ENCODE measurements around the gene HSFX3. TPM values are rescaled to one million over a fixed set of nuclear protein-coding genes. Genes with fewer than 3 reads are reported as not detected.

HSFX3 gene
- total and polyA plus RNA-seq, 2 of the 8 experiments (the other 6 are each of a cell fraction or from before 2014, with no cell fraction given): not detected

GRCh38 chrX:149568701-149569296 is 19.1 kb upstream of the HSFX3 start:
- Histone ChIP-seq H3K14ac (ENCODE audit: insufficient read length) (no peak overlapping the region), H3K4me3 (ENCODE audit: extremely low read depth in 1 of 4, insufficient read depth in 2 of 4, low read depth in 3 of 4, low read length in 4 of 4) (no peak overlapping the region), H3K79me1 (ENCODE audit: low read depth, low read length) (no peaks in the 10 kb centered on the region), H2AFZ (ENCODE audit: low read length) (no peak overlapping the region), H3K23ac (ENCODE audit: insufficient read length) (no peak overlapping the region), H2AK5ac (ENCODE audit: low read depth, low read length) (no peak overlapping the region), H3K36me3 (ENCODE audit: control insufficient read depth in 2 of 4, insufficient read depth in 4 of 4, low read length in 3 of 4) (no peaks in the 10 kb centered on the region), H3K79me2 (ENCODE audit: control insufficient read depth in 1 of 2, insufficient read depth in 2 of 2, low read length in 2 of 2) (no peaks in the 10 kb centered on the region), H4K5ac (ENCODE audit: insufficient read length, low read depth, low read length) (no peak overlapping the region), H4K91ac (replicated peaks; ENCODE audit: insufficient read length, low read length) (no peak overlapping the region), H4K20me1 (replicated peaks in 1 of 2; ENCODE audit: control insufficient read depth in 1 of 2, insufficient read depth in 2 of 2, low read length in 2 of 2) (no peaks in the 10 kb centered on the region), H3K4ac (replicated peaks; ENCODE audit: insufficient read length, low read depth, low read length) (no peak overlapping the region), H3K27ac (ENCODE audit: low read depth, low read length) (no peak overlapping the region), H3K4me2 (ENCODE audit: insufficient read depth in 1 of 2, low read depth in 2 of 2, low read length in 2 of 2) (no peak overlapping the region), H3K4me1 (replicated peaks in 1 of 4; ENCODE audit: control insufficient read depth in 3 of 4, insufficient read depth in 4 of 4, low read length in 3 of 4) (no peaks in the 10 kb centered on the region), H2BK120ac (replicated peaks; ENCODE audit: low read depth, low read length) (no peak overlapping the region), H3K18ac (ENCODE audit: extremely low read depth, low read length) (no peak overlapping the region), H2BK5ac (ENCODE audit: low read depth, low read length) (no peak overlapping the region), H2BK12ac (ENCODE audit: low read depth, low read length) (no peak overlapping the region), H2BK15ac (ENCODE audit: low read length) (no peak overlapping the region), H4K8ac (ENCODE audit: extremely low read depth, insufficient read depth, low read length) (no peak overlapping the region), H3K23me2 (ENCODE audit: low read depth, low read length) (no peaks in the 10 kb centered on the region), H3K9ac (replicated peaks in 1 of 4; ENCODE audit: extremely low read depth in 1 of 4, low read depth in 3 of 4, low read length in 3 of 4) (no peak overlapping the region), H2BK20ac (ENCODE audit: low read length) (no peak overlapping the region), H3K56ac (replicated peaks; ENCODE audit: insufficient read length, low read depth, low read length) (no peak overlapping the region), H3K9me3 (ENCODE audit: insufficient read depth in 2 of 2, low read depth in 1 of 2, low read length in 1 of 2) (no peaks in the 10 kb centered on the region), H3K27me3 (replicated peaks in 1 of 4; ENCODE audit: control insufficient read depth in 3 of 4, extremely low read depth in 1 of 4, insufficient read depth in 3 of 4, low read length in 3 of 4) (no peaks in the 10 kb centered on the region)
- FAIRE-seq (no peak), DNase-seq (ENCODE audit: low read depth in 1 of 2, low spot score in 2 of 2) (no peak)
- ChIA-PET CTCF (ENCODE audit: partially characterized antibody) (no interaction called here), POLR2A (ENCODE audit: partially characterized antibody) (no interaction called here)
- 91% methylated on average over 5 of the region's 5 CpGs; no CpG with 5 or more reads in 1 of the 2 experiments for WGBS, 2 experiments (ENCODE audit: extremely low coverage in 1 of 2, insufficient coverage in 1 of 2, insufficient read length in 1 of 2, insufficient replicate concordance in 2 of 2, low coverage in 1 of 2, low lambda C conversion rate in 2 of 2, missing lambda C conversion rate in 1 of 2)
- TF ChIP-seq EGR1 (IDR thresholded peaks at IDR 0.05; ENCODE audit: borderline replicate concordance, low read depth, low read length) (no peak), CTBP2 (IDR thresholded peaks at IDR 0.05; ENCODE audit: borderline replicate concordance, insufficient read depth, insufficient read length, low read length) (no peak)
